ENCODE data around the gene KDM1A. TPM values are rescaled to one million over a fixed set of nuclear protein-coding genes. Genes with fewer than 3 reads are reported as not detected.
A peak's percentile ranks its signal among the peaks of the same experiment; 100 is the strongest.

KDM1A gene
- total and polyA plus RNA-seq, 9 of the 15 experiments (the other 6 are each of a cell fraction or from before 2014, with no cell fraction given): 59.2 to 181 (median 168) TPM

- no peak for TF ChIP-seq AFF4 (CRISPR knock-in tag; IDR thresholded peaks at IDR 0.05)
- peak; percentile 13; the same call in 1 of the 2 replicates for TF ChIP-seq TAL1 (IDR thresholded peaks at IDR 0.05)
- TF ChIP-seq CCNT2 (IDR thresholded peaks at IDR 0.05; ENCODE audit: borderline replicate concordance, extremely low read depth, insufficient read length, low read depth, low read length): no peak
- no peak for TF ChIP-seq ZNF740 (CRISPR knock-in tag; IDR thresholded peaks at IDR 0.05)
- no peak for TF ChIP-seq ZNF740 (tag; IDR thresholded peaks at IDR 0.05)
- no peak for TF ChIP-seq SRSF1 (IDR thresholded peaks at IDR 0.05; ENCODE audit: low read depth, low read length)
- no peak for TF ChIP-seq E4F1 (CRISPR knock-in tag; IDR thresholded peaks at IDR 0.05; ENCODE audit: borderline replicate concordance)
- no peak for TF ChIP-seq YY1 (IDR thresholded peaks at IDR 0.05; ENCODE audit: borderline replicate concordance in 1 of 3, control insufficient read depth in 1 of 3, extremely low read depth in 1 of 3, insufficient read depth in 3 of 3, insufficient read length in 1 of 3, insufficient replicate concordance in 2 of 3, low read depth in 1 of 3, low read length in 2 of 3)
- TF ChIP-seq NFE2L1 (tag; IDR thresholded peaks at IDR 0.05; ENCODE audit: borderline replicate concordance, low read depth): no peak
- TF ChIP-seq SMARCA4 (IDR thresholded peaks at IDR 0.05): peak; percentile 77
- no peak for TF ChIP-seq PTRF (tag; IDR thresholded peaks at IDR 0.05)
- no peak for TF ChIP-seq HDAC3 (IDR thresholded peaks at IDR 0.05; ENCODE audit: borderline replicate concordance, partially characterized antibody)
- TF ChIP-seq CBFA2T3 (IDR thresholded peaks at IDR 0.05): no peak; the same call in 1 of the 2 replicates
- no peak for TF ChIP-seq MCM5 (IDR thresholded peaks at IDR 0.05; ENCODE audit: low read depth)
- TF ChIP-seq ZNF143 (CRISPR knock-in tag; IDR thresholded peaks at IDR 0.05): no peak
- no peak for TF ChIP-seq ESRRB (CRISPR knock-in tag; IDR thresholded peaks at IDR 0.05; ENCODE audit: borderline replicate concordance)
- no peak; the same call in 1 of the 2 replicates for TF ChIP-seq EP400 (IDR thresholded peaks at IDR 0.05)
- peak; percentile 31; the same call in 1 of the 2 replicates for TF ChIP-seq MTA2 (IDR thresholded peaks at IDR 0.05; ENCODE audit: low read depth)
- no peak for TF ChIP-seq ZNF584 (CRISPR knock-in tag; IDR thresholded peaks at IDR 0.05; ENCODE audit: low read depth)
- no peak for TF ChIP-seq ZNF354B (CRISPR knock-in tag; IDR thresholded peaks at IDR 0.05)
- no peak for TF ChIP-seq TEAD2 (tag; IDR thresholded peaks at IDR 0.05)
- 0 out of 4 replicates have a peak, but pooled peaks of 1 of the 2 experiments have one; percentile 41 for TF ChIP-seq ARNT (IDR thresholded peaks at IDR 0.05)
Observed at GRCh38 chr1:23116216-23116836, 97.1 kb downstream of the KDM1A start (continued).

All from K562 (cell line).